LNCaP clone FGC (cell line): ENCODE results near the gene ITPKB.

ENCODE experiments used
- DNase-seq: peaks from one replicate; pipeline ENCODE4 v3.0.0-alpha.2; 2011; ENCODE audit warnings: low read depth
- H3K4me3 ChIP-seq: 2 replicates; pipeline ENCODE4 v1.5.1; 2011; ENCODE audit warnings: mild to moderate bottlenecking, low read depth, low read length, control low read depth
- CTCF ChIP-seq: IDR thresholded peaks from 2 replicates; pipeline ENCODE4 v1.5.1; 2012; ENCODE audit warnings: mild to moderate bottlenecking; ENCODE audit not compliant: control insufficient read depth, insufficient read depth; ENCODE audit errors: extremely low read depth

ITPKB gene

GRCh38 chr1:226698659-226699058 lies 40.4 kb downstream of the ITPKB start:
- no peak overlapping the region for H3K4me3 ChIP-seq
- DNase-seq: no peak
- no peak for TF ChIP-seq CTCF

GRCh38 chr1:226697929-226698544 lies 41.0 kb downstream of the ITPKB start:
- DNase-seq: peak; percentile 71
- no peak overlapping the region for H3K4me3 ChIP-seq
- TF ChIP-seq CTCF: no peak

GRCh38 chr1:226697151-226697928 lies 41.7 kb downstream of the ITPKB start:
- TF ChIP-seq CTCF: no peak
- no peak for DNase-seq
- H3K4me3 ChIP-seq: no peak overlapping the region

- no peak for TF ChIP-seq CTCF
- no peak overlapping the region for H3K4me3 ChIP-seq
- DNase-seq: no peak
These were observed 42.5 kb downstream of the ITPKB start for GRCh38 chr1:226696547-226696946.

GRCh38 chr1:226695335-226695900 lies 43.7 kb downstream of the ITPKB start:
- DNase-seq: no peak
- no peak overlapping the region for H3K4me3 ChIP-seq
- TF ChIP-seq CTCF: no peak

- TF ChIP-seq CTCF: no peak
- H3K4me3 ChIP-seq: no peak overlapping the region
- DNase-seq: no peak
These were observed 46.3 kb downstream of the ITPKB start for GRCh38 chr1:226692823-226693222.
